ENCODE data around the gene DNAJC12.

- TF ChIP-seq EZH2phosphoT487 (IDR thresholded peaks at IDR 0.05; ENCODE audit: borderline replicate concordance, low read depth) (no peak), CTCF (IDR thresholded peaks at IDR 0.05) (no peak), POLR2AphosphoS5 (IDR thresholded peaks at IDR 0.05; ENCODE audit: low read depth, low read length) (no peak), RAD21 (IDR thresholded peaks at IDR 0.05; ENCODE audit: low read length) (no peak), REST (IDR thresholded peaks at IDR 0.05; ENCODE audit: low read depth, low read length) (no peak), TEAD4 (IDR thresholded peaks at IDR 0.05; ENCODE audit: borderline replicate concordance, insufficient read depth) (no peak), RFX5 (IDR thresholded peaks at IDR 0.05; ENCODE audit: low read length) (no peak), MAX (IDR thresholded peaks at IDR 0.05; ENCODE audit: low read depth) (no peak), FOXM1 (IDR thresholded peaks at IDR 0.05; ENCODE audit: low read depth) (no peak), GATA2 (CRISPR knock-in tag; IDR thresholded peaks at IDR 0.05) (no peak)
- TF ChIP-seq, protein P1, sequence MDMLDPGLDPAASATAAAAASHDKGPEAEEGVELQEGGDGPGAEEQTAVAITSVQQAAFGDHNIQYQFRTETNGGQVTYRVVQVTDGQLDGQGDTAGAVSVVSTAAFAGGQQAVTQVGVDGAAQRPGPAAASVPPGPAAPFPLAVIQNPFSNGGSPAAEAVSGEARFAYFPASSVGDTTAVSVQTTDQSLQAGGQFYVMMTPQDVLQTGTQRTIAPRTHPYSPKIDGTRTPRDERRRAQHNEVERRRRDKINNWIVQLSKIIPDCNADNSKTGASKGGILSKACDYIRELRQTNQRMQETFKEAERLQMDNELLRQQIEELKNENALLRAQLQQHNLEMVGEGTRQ (IDR thresholded peaks at IDR 0.05; ENCODE audit: borderline replicate concordance, low read depth, low read length) = no peak
- TF ChIP-seq, protein P2, sequence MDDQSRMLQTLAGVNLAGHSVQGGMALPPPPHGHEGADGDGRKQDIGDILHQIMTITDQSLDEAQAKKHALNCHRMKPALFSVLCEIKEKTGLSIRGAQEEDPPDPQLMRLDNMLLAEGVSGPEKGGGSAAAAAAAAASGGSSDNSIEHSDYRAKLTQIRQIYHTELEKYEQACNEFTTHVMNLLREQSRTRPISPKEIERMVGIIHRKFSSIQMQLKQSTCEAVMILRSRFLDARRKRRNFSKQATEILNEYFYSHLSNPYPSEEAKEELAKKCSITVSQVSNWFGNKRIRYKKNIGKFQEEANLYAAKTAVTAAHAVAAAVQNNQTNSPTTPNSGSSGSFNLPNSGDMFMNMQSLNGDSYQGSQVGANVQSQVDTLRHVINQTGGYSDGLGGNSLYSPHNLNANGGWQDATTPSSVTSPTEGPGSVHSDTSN (IDR thresholded peaks at IDR 0.05) = no peak
- TF ChIP-seq, protein P3, sequence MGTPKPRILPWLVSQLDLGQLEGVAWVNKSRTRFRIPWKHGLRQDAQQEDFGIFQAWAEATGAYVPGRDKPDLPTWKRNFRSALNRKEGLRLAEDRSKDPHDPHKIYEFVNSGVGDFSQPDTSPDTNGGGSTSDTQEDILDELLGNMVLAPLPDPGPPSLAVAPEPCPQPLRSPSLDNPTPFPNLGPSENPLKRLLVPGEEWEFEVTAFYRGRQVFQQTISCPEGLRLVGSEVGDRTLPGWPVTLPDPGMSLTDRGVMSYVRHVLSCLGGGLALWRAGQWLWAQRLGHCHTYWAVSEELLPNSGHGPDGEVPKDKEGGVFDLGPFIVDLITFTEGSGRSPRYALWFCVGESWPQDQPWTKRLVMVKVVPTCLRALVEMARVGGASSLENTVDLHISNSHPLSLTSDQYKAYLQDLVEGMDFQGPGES (IDR thresholded peaks at IDR 0.05; ENCODE audit: low read depth, low read length) = no peak
Measured at GRCh38 chr10:67863094-67863493, 25.1 kb upstream of the DNAJC12 start.
